H9 (cell line): Measurements from ENCODE around the gene ZWILCH. TPM values are rescaled to one million over a fixed set of nuclear protein-coding genes. Genes with fewer than 3 reads are reported as not detected.

Experiments
- DNase-seq: peaks from one replicate; pipeline ENCODE4 v3.0.0-alpha.2; 2017
- H2AFZ ChIP-seq: one replicate; pipeline ENCODE4 v1.6.1; 2013; ENCODE audit warnings: mild to moderate bottlenecking, low read length, control low read depth, moderate library complexity
- H2AK5ac ChIP-seq: 2 replicates; pipeline ENCODE4 v1.6.1; 2013; ENCODE audit warnings: low read length, control low read depth, mixed read lengths; ENCODE audit not compliant: insufficient read length
- H2BK120ac ChIP-seq: one replicate; pipeline ENCODE4 v1.6.1; 2013; ENCODE audit warnings: low read depth, mild to moderate bottlenecking, low read length, control low read depth, inconsistent platforms; ENCODE audit not compliant: poor library complexity, severe bottlenecking
- H2BK12ac ChIP-seq: 2 replicates; pipeline ENCODE4 v1.6.1; 2013; ENCODE audit warnings: low read length, control low read depth, mixed read lengths, low read depth; ENCODE audit not compliant: insufficient read length
- H2BK15ac ChIP-seq: 2 replicates; pipeline ENCODE4 v1.6.1; 2013; ENCODE audit warnings: low read depth, low read length, control low read depth
- H2BK20ac ChIP-seq: one replicate; pipeline ENCODE4 v1.6.1; 2013; ENCODE audit warnings: low read depth, mild to moderate bottlenecking, low read length, control low read depth, inconsistent platforms; ENCODE audit not compliant: poor library complexity, severe bottlenecking
- H2BK5ac ChIP-seq: 2 replicates; pipeline ENCODE4 v1.6.1; 2013; ENCODE audit warnings: low read length, control low read depth, mixed read lengths; ENCODE audit not compliant: insufficient read length
- H3K14ac ChIP-seq: 2 replicates; pipeline ENCODE4 v1.6.1; 2013; ENCODE audit warnings: low read length, control low read depth; ENCODE audit not compliant: insufficient read depth
- H3K18ac ChIP-seq: 2 replicates; pipeline ENCODE4 v1.6.1; 2013; ENCODE audit warnings: low read depth, mild to moderate bottlenecking, mixed read lengths, low read length, control low read depth; ENCODE audit not compliant: insufficient read length
- H3K23ac ChIP-seq: 2 replicates; pipeline ENCODE4 v1.6.1; 2013; ENCODE audit warnings: low read length, control low read depth, mixed read lengths, low read depth; ENCODE audit not compliant: insufficient read length
- H3K23me2 ChIP-seq: 2 replicates; pipeline ENCODE4 v1.6.1; 2013; ENCODE audit warnings: low read depth, mild to moderate bottlenecking, mixed read lengths, low read length, control low read depth; ENCODE audit not compliant: insufficient read length, poor library complexity, severe bottlenecking
- H3K27ac ChIP-seq: 2 replicates; pipeline ENCODE4 v1.5.1; 2013; ENCODE audit warnings: low read length, control low read depth, mixed read lengths, low read depth; ENCODE audit not compliant: insufficient read length
- H3K27me3 ChIP-seq: 2 replicates; pipeline ENCODE4 v1.6.1; 2013; ENCODE audit warnings: low read length, control low read depth, inconsistent platforms; ENCODE audit not compliant: insufficient read depth
- H3K4ac ChIP-seq: 2 replicates; pipeline ENCODE4 v1.6.1; 2013; ENCODE audit warnings: low read depth, mild to moderate bottlenecking, control low read depth, inconsistent platforms, low read length, moderate library complexity
- H3K4me1 ChIP-seq: 2 replicates; pipeline ENCODE4 v1.6.1; 2013; ENCODE audit warnings: low read length, control low read depth, inconsistent platforms; ENCODE audit not compliant: insufficient read depth
- H3K4me2 ChIP-seq: 2 replicates; pipeline ENCODE4 v1.6.1; 2013; ENCODE audit warnings: low read length, control low read depth, mixed read lengths; ENCODE audit not compliant: insufficient read length, insufficient read depth
- H3K56ac ChIP-seq: 2 replicates; pipeline ENCODE4 v1.6.1; 2013; ENCODE audit warnings: low read depth, mild to moderate bottlenecking, mixed read lengths, low read length, control low read depth; ENCODE audit not compliant: insufficient read length
- H3K79me1 ChIP-seq: 2 replicates; pipeline ENCODE4 v1.6.1; 2013; ENCODE audit warnings: low read depth, mild to moderate bottlenecking, moderate library complexity, low read length, control low read depth, inconsistent platforms; ENCODE audit not compliant: insufficient read depth, poor library complexity, severe bottlenecking
- H3K79me2 ChIP-seq: 2 replicates; pipeline ENCODE4 v1.6.1; 2013; ENCODE audit warnings: low read length, control low read depth, inconsistent platforms; ENCODE audit not compliant: insufficient read depth
- H3K9ac ChIP-seq: 2 replicates; pipeline ENCODE4 v1.6.1; 2013; ENCODE audit warnings: low read length, control low read depth, mixed read lengths; ENCODE audit not compliant: insufficient read length; ENCODE audit errors: extremely low read depth
- H3K9me3 ChIP-seq: one replicate; pipeline ENCODE4 v1.6.1; 2013; ENCODE audit warnings: low read depth, low read length, inconsistent platforms; ENCODE audit not compliant: control insufficient read depth
- H3T11ph ChIP-seq: one replicate; pipeline ENCODE4 v1.6.1; 2013; ENCODE audit warnings: mild to moderate bottlenecking, low read length, control low read depth, inconsistent platforms
- H4K20me1 ChIP-seq: one replicate; pipeline ENCODE4 v1.6.1; 2013; ENCODE audit not compliant: control insufficient read depth, insufficient read length, insufficient read depth
- H4K5ac ChIP-seq: 2 replicates; pipeline ENCODE4 v1.6.1; 2013; ENCODE audit warnings: low read depth, mild to moderate bottlenecking, mixed read lengths, low read length, control low read depth; ENCODE audit not compliant: insufficient read length
- H4K8ac ChIP-seq: replicated peaks from 2 replicates; pipeline ENCODE4 v1.6.1; 2013; ENCODE audit warnings: low read length, control low read depth, mixed read lengths, low read depth; ENCODE audit not compliant: insufficient read length
- H4K91ac ChIP-seq: 2 replicates; pipeline ENCODE4 v1.6.1; 2013; ENCODE audit warnings: low read depth, mild to moderate bottlenecking, moderate library complexity, mixed read lengths, low read length, control low read depth; ENCODE audit not compliant: insufficient read length
- H3K27ac Mint-ChIP-seq, 3 experiments: 2 replicates in 2 of 3; 3 replicates in 1 of 3; pipeline ENCODE4 v1.8.0; 2020 to 2021; ENCODE audit warnings: mixed read lengths in 3 of 3, mild to moderate bottlenecking in 1 of 3, moderate library complexity in 1 of 3
- H3K27me3 Mint-ChIP-seq: 2 replicates; pipeline ENCODE4 v1.8.0; 2021; ENCODE audit warnings: low read depth, mild to moderate bottlenecking, moderate library complexity, mixed read lengths
- H3K36me3 Mint-ChIP-seq, 3 experiments: 2 replicates in 2 of 3; 3 replicates in 1 of 3; pipeline ENCODE4 v1.8.0; 2020 to 2021; ENCODE audit warnings: low read depth in 3 of 3, mixed read lengths in 3 of 3; ENCODE audit not compliant: insufficient read depth in 1 of 3
- H3K4me1 Mint-ChIP-seq, 2 experiments: 2 replicates each; pipeline ENCODE4 v1.8.0; 2020; ENCODE audit warnings: mixed read lengths in 2 of 2
- H3K4me3 Mint-ChIP-seq, 2 experiments: 2 replicates in 1 of 2; 3 replicates in 1 of 2; pipeline ENCODE4 v1.8.0; 2020 to 2021; ENCODE audit warnings: mild to moderate bottlenecking in 2 of 2, mixed read lengths in 2 of 2, moderate library complexity in 1 of 2
- H3K9me3 Mint-ChIP-seq, 2 experiments: 2 replicates in 1 of 2; 3 replicates in 1 of 2; pipeline ENCODE4 v1.8.0; 2020; ENCODE audit warnings: mild to moderate bottlenecking in 2 of 2, mixed read lengths in 2 of 2, moderate library complexity in 1 of 2
- WGBS: extraction: QIAGEN DNeasy Blood & Tissue Kit; methylation state at CpG from one replicate; pipeline ENCODE4 v1.1.7; 2013; ENCODE audit warnings: missing lambda C conversion rate, low lambda C conversion rate, mixed read lengths; ENCODE audit not compliant: insufficient read length; ENCODE audit errors: extremely low coverage; 5-methylcytosine and 5-hydroxymethylcytosine counted together
- total RNA-seq: library from RNA; stranded (reverse); gene quantifications from 2 replicates; pipeline ENCODE4 v1.2.1, GENCODE V29; 2021
- TF ChIP-seq, protein P1 (sequence below): fragments of 200-600 bp; sonication (generic); conservative IDR thresholded peaks from 3 replicates; pipeline ENCODE4 v1.8.0; 2021; ENCODE audit warnings: antibody characterized with exemption, mild to moderate bottlenecking

Gene ZWILCH
- total RNA-seq, 1 experiment from 2014 or later: 47.2 TPM

DNA sequence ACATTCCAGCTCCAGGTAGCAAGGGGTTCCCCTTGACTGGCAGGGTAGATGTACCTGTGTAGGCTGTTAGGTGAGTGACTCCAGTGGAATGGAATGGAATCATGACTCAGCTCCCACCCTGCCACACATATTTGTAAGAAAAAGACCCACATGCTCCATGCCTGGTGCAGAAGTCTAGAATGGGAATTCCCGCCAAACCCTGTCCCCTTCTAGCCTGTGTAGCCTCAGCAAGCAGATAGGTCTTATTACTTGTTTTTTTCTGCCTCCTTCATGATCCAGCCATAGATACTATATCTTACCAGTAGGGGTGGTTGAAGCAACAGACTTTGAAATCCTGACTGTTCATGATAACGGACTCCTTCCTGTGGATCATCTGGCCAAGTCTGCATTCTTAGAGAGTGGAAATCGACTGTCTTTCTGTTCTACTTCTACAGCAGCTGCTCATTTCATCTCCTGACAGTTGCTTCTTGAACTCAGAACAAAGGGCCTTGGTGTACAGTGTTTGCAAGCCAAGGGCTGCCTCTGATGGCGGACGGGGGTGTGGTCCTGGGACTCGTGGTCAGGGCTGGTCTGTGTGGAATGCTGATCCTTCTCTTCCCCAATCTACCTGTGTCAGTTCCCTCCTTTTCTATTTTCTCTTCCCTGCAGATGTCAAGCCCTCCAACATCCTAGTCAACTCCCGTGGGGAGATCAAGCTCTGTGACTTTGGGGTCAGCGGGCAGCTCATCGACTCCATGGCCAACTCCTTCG, 23.8 kb upstream of the ZWILCH start:
- no peak overlapping the region for H3K9ac ChIP-seq
- no peak overlapping the region for H2BK12ac ChIP-seq
- H3K4me2 ChIP-seq: no peak overlapping the region
- Mint-ChIP-seq H3K9me3 (no peaks in the 10 kb centered on the region), H3K4me1 (peaks cover 14 to 15% of the 10 kb centered on the region in 2 experiments), H3K4me3 (no peak overlapping the region), H3K27me3 (no peaks in the 10 kb centered on the region), H3K27ac (peak overlapping the region in 1 of 3 experiments; percentile 36; a peak in 1 of 7 replicates), H3K36me3 (peaks cover 27 to 40% (median 28%) of the 10 kb centered on the region in 3 experiments)
- no CpG with 5 or more reads among the region's 10 CpGs for WGBS
- peaks cover 4% of the 10 kb centered on the region; the same call in 1 of the 2 replicates for H3K4me1 ChIP-seq
- no peaks in the 10 kb centered on the region for H4K20me1 ChIP-seq
- H3K23me2 ChIP-seq: no peaks in the 10 kb centered on the region
- H2BK5ac ChIP-seq: no peak overlapping the region
- H2BK120ac ChIP-seq: no peak overlapping the region
- no peak overlapping the region for H2AK5ac ChIP-seq
- no peaks in the 10 kb centered on the region for H3K79me1 ChIP-seq
- TF ChIP-seq, protein P1, sequence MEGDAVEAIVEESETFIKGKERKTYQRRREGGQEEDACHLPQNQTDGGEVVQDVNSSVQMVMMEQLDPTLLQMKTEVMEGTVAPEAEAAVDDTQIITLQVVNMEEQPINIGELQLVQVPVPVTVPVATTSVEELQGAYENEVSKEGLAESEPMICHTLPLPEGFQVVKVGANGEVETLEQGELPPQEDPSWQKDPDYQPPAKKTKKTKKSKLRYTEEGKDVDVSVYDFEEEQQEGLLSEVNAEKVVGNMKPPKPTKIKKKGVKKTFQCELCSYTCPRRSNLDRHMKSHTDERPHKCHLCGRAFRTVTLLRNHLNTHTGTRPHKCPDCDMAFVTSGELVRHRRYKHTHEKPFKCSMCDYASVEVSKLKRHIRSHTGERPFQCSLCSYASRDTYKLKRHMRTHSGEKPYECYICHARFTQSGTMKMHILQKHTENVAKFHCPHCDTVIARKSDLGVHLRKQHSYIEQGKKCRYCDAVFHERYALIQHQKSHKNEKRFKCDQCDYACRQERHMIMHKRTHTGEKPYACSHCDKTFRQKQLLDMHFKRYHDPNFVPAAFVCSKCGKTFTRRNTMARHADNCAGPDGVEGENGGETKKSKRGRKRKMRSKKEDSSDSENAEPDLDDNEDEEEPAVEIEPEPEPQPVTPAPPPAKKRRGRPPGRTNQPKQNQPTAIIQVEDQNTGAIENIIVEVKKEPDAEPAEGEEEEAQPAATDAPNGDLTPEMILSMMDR: no peak
- no peak overlapping the region for H3K4ac ChIP-seq
- H3K23ac ChIP-seq: no peak overlapping the region
- H2BK15ac ChIP-seq: no peak overlapping the region
- no peak overlapping the region for H3K18ac ChIP-seq
- H4K5ac ChIP-seq: no peak overlapping the region
- H4K8ac ChIP-seq: no peak overlapping the region
- no peak overlapping the region for H3K27ac ChIP-seq
- H3K14ac ChIP-seq: no peak overlapping the region
- no peaks in the 10 kb centered on the region for H3K27me3 ChIP-seq
- no peaks in the 10 kb centered on the region for H3K9me3 ChIP-seq
- no peak overlapping the region for H2AFZ ChIP-seq
- no peak overlapping the region for H2BK20ac ChIP-seq
- no peaks in the 10 kb centered on the region for H3K79me2 ChIP-seq
- no peak overlapping the region for H3K56ac ChIP-seq
- H3T11ph ChIP-seq: no peak overlapping the region
- DNase-seq: no peak
- no peak overlapping the region for H4K91ac ChIP-seq
